Peyer's patch (tissue), 4 donors: ENCODE results near the gene PIGQ. TPM values are rescaled to one million over a fixed set of nuclear protein-coding genes. Genes with fewer than 3 reads are reported as not detected.
A peak's percentile ranks its signal among the peaks of the same experiment; 100 is the strongest.

Experiments used
- DNase-seq, 3 donors: peaks; one replicate each; pipeline ENCODE4 v3.0.0-alpha.2; 2017 to 2019
- H3K27ac ChIP-seq, 4 donors: fragments of 200-600 bp; sonication (generic); one replicate each; pipeline ENCODE4 v1.5.1; 2016 to 2019
- H3K27me3 ChIP-seq, 2 donors: fragments of 200-600 bp; sonication (generic); one replicate each; pipeline ENCODE4 v1.5.1; 2019
- H3K36me3 ChIP-seq, 3 donors: fragments of 200-600 bp; sonication (generic); one replicate each; pipeline ENCODE4 v1.5.1; 2016 to 2019
- H3K4me1 ChIP-seq, 4 donors: fragments of 200-600 bp; sonication (generic); one replicate each; pipeline ENCODE4 v1.5.1; 2016 to 2019
- H3K4me3 ChIP-seq, 4 donors: fragments of 200-600 bp; sonication (generic); 1 replicate in 3 of 4; 2 replicates in 1 of 4; pipeline ENCODE4 v1.5.1; 2016 to 2019; ENCODE audit warnings: mild to moderate bottlenecking in 1 of 4
- H3K9me3 ChIP-seq, 4 donors: fragments of 200-600 bp; sonication (generic); one replicate each; pipeline ENCODE4 v1.5.1; 2016 to 2019; ENCODE audit warnings: mild to moderate bottlenecking in 1 of 4
- POLR2A ChIP-seq, 2 donors: fragments of 450-650 bp; IDR thresholded peaks; one replicate each; pipeline ENCODE4 v1.5.1; 2017; ENCODE audit warnings: antibody characterized with exemption in 2 of 2, mild to moderate bottlenecking in 2 of 2, moderate library complexity in 2 of 2
- total RNA-seq, 4 donors: library from RNA; depleted of rRNA; stranded (reverse); fragments of >200 nt; gene quantifications; one replicate each; pipeline ENCODE4 v1.1.0, GENCODE V29; 2016
- TF ChIP-seq, protein P1 (sequence below), 6 experiments: fragments of 450-650 bp in 4 of 6; fragments of 200-600 bp in 2 of 6; sonication (generic) in 1 of 6; IDR thresholded peaks; one replicate each; pipeline ENCODE4 v1.5.1; 2017 to 2019; ENCODE audit warnings: antibody characterized with exemption in 6 of 6, mild to moderate bottlenecking in 3 of 6, moderate library complexity in 1 of 6

The PIGQ gene
- total RNA-seq, 4 donors from 2014 or later = 33.1 to 65.6 (median 55.2) TPM

DNA sequence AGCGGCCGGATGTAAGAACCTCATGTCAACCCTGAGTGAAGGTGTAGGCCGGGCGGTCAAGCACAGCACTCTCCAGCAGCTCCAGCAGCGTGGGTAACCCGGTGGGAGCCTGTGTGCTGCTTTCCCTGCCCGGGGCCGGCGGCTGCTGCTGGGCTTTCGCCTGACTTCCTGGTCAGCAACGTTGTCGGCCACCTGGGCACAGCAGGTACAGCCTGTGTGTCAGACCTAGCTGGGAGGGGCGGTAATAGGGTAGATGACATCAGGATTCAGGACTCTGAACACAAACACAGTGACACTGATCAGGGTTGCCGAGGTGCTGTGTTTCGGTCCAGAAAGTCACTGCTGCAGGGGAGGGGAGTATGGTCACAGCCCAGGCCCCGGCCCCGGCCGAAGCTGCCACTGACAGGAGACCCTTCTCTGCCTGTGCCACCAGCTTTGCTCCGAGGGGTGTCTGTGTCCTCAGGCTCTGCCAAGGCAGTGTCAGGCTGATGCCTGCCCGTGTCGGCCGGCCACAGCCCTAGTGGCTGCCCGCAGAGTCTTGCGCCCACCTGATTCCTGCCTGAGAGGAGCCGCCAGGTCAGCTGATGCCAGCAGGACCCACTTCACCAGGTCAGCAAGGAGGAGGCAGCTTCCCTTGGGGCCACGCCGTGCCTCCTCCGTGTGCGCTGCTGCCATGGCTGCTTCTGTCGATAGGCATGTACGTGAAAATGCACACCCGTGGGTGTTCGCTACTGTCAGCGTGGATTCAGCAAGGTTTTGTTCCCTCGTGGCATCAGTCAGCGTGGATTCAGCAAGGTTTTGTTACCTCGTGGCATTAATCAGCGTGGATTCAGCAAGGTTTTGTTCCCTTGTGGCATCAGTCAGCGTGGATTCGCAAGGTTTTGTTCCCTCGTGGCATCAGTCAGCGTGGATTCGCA is 29.3 kb downstream of the PIGQ start:
- H3K4me3 ChIP-seq = no peak overlapping the region
- no peak overlapping the region for H3K27ac ChIP-seq
- H3K27me3 ChIP-seq = no peaks in the 10 kb centered on the region
- H3K4me1 ChIP-seq = peaks cover 0 to 14% (median 0%) of the 10 kb centered on the region in 4 donors
- TF ChIP-seq POLR2A (IDR thresholded peaks at IDR 0.05) = no peak
- TF ChIP-seq, protein P1, sequence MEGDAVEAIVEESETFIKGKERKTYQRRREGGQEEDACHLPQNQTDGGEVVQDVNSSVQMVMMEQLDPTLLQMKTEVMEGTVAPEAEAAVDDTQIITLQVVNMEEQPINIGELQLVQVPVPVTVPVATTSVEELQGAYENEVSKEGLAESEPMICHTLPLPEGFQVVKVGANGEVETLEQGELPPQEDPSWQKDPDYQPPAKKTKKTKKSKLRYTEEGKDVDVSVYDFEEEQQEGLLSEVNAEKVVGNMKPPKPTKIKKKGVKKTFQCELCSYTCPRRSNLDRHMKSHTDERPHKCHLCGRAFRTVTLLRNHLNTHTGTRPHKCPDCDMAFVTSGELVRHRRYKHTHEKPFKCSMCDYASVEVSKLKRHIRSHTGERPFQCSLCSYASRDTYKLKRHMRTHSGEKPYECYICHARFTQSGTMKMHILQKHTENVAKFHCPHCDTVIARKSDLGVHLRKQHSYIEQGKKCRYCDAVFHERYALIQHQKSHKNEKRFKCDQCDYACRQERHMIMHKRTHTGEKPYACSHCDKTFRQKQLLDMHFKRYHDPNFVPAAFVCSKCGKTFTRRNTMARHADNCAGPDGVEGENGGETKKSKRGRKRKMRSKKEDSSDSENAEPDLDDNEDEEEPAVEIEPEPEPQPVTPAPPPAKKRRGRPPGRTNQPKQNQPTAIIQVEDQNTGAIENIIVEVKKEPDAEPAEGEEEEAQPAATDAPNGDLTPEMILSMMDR (IDR thresholded peaks at IDR 0.05) = no peak
- DNase-seq = no peak
- peaks cover 0 to 27% (median 0%) of the 10 kb centered on the region in 3 donors for H3K36me3 ChIP-seq
- H3K9me3 ChIP-seq = no peaks in the 10 kb centered on the region

DNA sequence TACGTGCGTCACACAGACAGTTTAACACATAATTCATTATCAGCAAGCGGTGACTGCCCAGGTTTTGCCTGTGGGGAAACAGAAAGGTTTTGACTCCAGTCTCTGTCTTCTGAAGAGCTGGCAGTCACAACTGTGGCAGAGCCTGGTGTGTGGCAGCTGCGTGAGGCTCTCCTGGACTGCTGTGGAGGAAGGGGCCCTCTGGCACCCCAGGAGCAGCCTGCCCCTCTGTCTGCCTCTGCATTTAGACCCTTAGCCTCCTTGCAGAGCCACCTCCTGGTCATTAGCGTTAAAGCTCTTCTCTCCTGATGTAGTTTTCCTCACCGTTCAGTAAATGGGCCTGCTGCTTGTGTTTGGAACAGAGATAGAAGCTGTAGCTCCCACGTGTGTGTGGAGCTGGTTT is 31.0 kb downstream of the PIGQ start:
- no peak for DNase-seq
- H3K4me3 ChIP-seq = no peak overlapping the region
- H3K9me3 ChIP-seq = no peaks in the 10 kb centered on the region
- no peaks in the 10 kb centered on the region for H3K27me3 ChIP-seq
- H3K27ac ChIP-seq = no peak overlapping the region
- no peak for TF ChIP-seq POLR2A (IDR thresholded peaks at IDR 0.05)
- TF ChIP-seq, protein P1 (IDR thresholded peaks at IDR 0.05) = peak in 3 of 6 experiments; percentile 16 to 25 (median 18)
- peaks cover 0 to 27% (median 0%) of the 10 kb centered on the region in 3 donors for H3K36me3 ChIP-seq
- H3K4me1 ChIP-seq = no peaks in the 10 kb centered on the region

DNA sequence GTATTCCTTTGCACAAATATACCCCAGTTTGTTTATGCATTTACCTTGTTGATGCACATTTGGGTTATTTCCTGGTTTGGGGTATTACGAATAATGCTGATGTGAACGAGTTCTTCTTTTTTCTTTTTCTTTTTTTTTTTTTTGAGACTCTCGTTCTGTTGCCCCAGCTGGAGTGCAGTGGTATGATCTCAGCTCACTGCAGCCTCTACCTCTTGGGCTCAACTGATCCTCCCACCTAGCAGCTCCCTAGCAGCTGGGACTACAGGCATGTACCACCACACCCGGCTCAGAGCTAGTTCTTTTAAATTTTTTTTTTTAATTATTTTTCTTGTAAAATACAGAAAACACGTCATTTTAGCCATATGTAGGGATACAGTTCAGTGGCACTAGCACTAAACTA is 34.2 kb downstream of the PIGQ start:
- H3K9me3 ChIP-seq = no peaks in the 10 kb centered on the region
- DNase-seq = no peak
- H3K4me3 ChIP-seq = no peak overlapping the region
- peaks cover 0 to 11% (median 0%) of the 10 kb centered on the region in 3 donors for H3K36me3 ChIP-seq
- no peaks in the 10 kb centered on the region for H3K27me3 ChIP-seq
- H3K4me1 ChIP-seq = no peaks in the 10 kb centered on the region
- TF ChIP-seq, protein P1 (IDR thresholded peaks at IDR 0.05) = no peak
- TF ChIP-seq POLR2A (IDR thresholded peaks at IDR 0.05) = no peak
- H3K27ac ChIP-seq = no peak overlapping the region

DNA sequence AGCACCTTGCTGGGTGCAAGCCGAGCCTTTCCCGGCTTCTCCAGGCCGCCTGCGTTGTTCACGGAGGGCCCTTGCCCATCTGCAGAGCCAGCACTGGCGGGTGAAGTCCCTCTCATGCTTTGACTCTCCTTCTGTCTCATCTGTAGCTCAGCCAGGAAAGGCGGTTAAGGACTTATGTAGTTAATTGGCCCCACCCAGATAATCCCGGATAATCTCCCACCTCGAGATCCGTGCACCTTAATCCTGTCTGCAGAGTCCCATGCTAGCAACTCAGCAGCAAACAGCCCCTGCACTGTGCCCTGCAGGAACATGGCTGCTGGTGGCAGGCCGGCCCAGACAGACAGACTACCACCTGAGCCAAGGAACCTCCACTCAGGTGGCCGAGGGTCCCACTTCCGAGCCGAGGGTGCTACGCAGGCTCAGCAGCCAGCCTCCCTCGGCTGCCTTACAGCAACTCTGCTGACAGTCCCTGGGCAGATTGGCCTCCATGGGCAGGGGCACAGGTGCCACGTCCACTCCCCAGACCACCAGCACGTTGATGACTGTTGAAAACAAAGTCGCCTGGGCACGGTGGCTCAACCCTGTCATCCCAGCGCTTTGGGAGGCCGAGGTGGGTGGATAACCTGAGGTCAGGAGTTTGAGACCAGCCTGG is 37.0 kb downstream of the PIGQ start:
- peaks cover 0 to 11% (median 2%) of the 10 kb centered on the region in 4 donors for H3K4me1 ChIP-seq
- H3K27me3 ChIP-seq = no peaks in the 10 kb centered on the region
- H3K4me3 ChIP-seq = no peak overlapping the region
- no peak overlapping the region for H3K27ac ChIP-seq
- no peaks in the 10 kb centered on the region for H3K36me3 ChIP-seq
- no peak for TF ChIP-seq POLR2A (IDR thresholded peaks at IDR 0.05)
- TF ChIP-seq, protein P1 (IDR thresholded peaks at IDR 0.05) = no peak
- no peak for DNase-seq
- no peaks in the 10 kb centered on the region for H3K9me3 ChIP-seq

DNA sequence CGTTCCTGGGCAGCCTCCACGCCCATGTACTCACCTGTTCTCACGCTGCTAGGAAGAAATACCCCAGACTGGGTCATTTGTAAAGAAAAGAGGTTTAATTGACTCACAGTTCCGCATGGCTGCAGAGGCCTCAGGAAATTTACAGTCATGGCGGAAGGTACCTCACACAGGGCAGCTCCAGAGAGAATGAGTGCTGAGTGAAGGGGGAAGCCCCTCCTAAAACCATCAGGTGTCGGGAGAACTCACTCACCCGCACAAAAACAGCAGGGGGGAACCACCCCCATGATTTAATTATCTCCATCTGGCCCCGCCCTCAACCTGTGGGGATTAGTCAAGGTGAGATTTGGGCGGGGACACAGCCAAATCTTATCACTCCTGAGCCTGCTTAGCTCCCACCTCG is 38.3 kb downstream of the PIGQ start:
- Histone ChIP-seq H3K36me3 (no peaks in the 10 kb centered on the region), H3K4me3 (no peak overlapping the region), H3K27me3 (no peaks in the 10 kb centered on the region), H3K27ac (no peak overlapping the region), H3K9me3 (no peaks in the 10 kb centered on the region), H3K4me1 (peaks cover 0 to 11% (median 2%) of the 10 kb centered on the region in 4 donors)
- TF ChIP-seq, protein P1 (IDR thresholded peaks at IDR 0.05) = no peak
- TF ChIP-seq POLR2A (IDR thresholded peaks at IDR 0.05) = no peak
- DNase-seq = no peak
